SK-N-SH (cell line): ENCODE results near the gene PCSK6.

ENCODE experiments used
- EP300 ChIP-seq, 2 experiments: IDR thresholded peaks; 2 replicates each; pipeline versions ENCODE4 v1.4.0 to v1.6.1; 2012; ENCODE audit warnings: borderline replicate concordance in 1 of 2, low read depth in 1 of 2, low read length in 1 of 2
- FOXM1 ChIP-seq: IDR thresholded peaks from 2 replicates; pipeline ENCODE4 v1.4.0; 2012; ENCODE audit warnings: low read depth, mild to moderate bottlenecking
- GATA2 ChIP-seq: sonication (generic); formaldehyde crosslinking; IDR thresholded peaks from 2 replicates; pipeline ENCODE4 v1.5.0; 2020; ENCODE audit warnings: mild to moderate bottlenecking, missing genetic modification reagents
- MAX ChIP-seq: IDR thresholded peaks from 2 replicates; pipeline ENCODE4 v1.4.0; 2012; ENCODE audit warnings: low read depth
- MEF2A ChIP-seq: IDR thresholded peaks from 2 replicates; pipeline ENCODE4 v1.4.0; 2012; ENCODE audit warnings: low read depth, borderline replicate concordance
- POLR2AphosphoS5 ChIP-seq: IDR thresholded peaks from 2 replicates; pipeline ENCODE4 v1.6.1; 2012; ENCODE audit warnings: low read depth, low read length
- RAD21 ChIP-seq: IDR thresholded peaks from 2 replicates; pipeline ENCODE4 v1.6.1; 2012; ENCODE audit warnings: mild to moderate bottlenecking, low read length
- SIN3A ChIP-seq: IDR thresholded peaks from 2 replicates; pipeline ENCODE4 v1.6.1; 2012; ENCODE audit warnings: low read depth, mild to moderate bottlenecking, low read length, moderate library complexity, borderline replicate concordance
- TEAD4 ChIP-seq: IDR thresholded peaks from 2 replicates; pipeline ENCODE4 v1.4.0; 2012; ENCODE audit warnings: mild to moderate bottlenecking, borderline replicate concordance; ENCODE audit not compliant: insufficient read depth
- YY1 ChIP-seq: IDR thresholded peaks from 2 replicates; pipeline ENCODE4 v1.4.0; 2012; ENCODE audit warnings: low read depth, mild to moderate bottlenecking
- TF ChIP-seq, protein P1 (sequence below): fragments of 200-600 bp; sonication (generic); IDR thresholded peaks from 2 replicates; pipeline ENCODE4 v1.6.1; 2017; ENCODE audit warnings: antibody characterized with exemption, mild to moderate bottlenecking, moderate library complexity
- TF ChIP-seq, protein P2 (sequence below): IDR thresholded peaks from 2 replicates; pipeline ENCODE4 v1.4.0; 2012; ENCODE audit warnings: low read depth, borderline replicate concordance

- TF ChIP-seq EP300 (IDR thresholded peaks at IDR 0.05; ENCODE audit: borderline replicate concordance in 1 of 2, low read depth in 1 of 2, low read length in 1 of 2) (no peak), POLR2AphosphoS5 (no peak), TEAD4 (no peak), YY1 (no peak), RAD21 (no peak), MEF2A (no peak), GATA2 (no peak), MAX (no peak), FOXM1 (no peak), SIN3A (no peak)
- TF ChIP-seq, protein P1, sequence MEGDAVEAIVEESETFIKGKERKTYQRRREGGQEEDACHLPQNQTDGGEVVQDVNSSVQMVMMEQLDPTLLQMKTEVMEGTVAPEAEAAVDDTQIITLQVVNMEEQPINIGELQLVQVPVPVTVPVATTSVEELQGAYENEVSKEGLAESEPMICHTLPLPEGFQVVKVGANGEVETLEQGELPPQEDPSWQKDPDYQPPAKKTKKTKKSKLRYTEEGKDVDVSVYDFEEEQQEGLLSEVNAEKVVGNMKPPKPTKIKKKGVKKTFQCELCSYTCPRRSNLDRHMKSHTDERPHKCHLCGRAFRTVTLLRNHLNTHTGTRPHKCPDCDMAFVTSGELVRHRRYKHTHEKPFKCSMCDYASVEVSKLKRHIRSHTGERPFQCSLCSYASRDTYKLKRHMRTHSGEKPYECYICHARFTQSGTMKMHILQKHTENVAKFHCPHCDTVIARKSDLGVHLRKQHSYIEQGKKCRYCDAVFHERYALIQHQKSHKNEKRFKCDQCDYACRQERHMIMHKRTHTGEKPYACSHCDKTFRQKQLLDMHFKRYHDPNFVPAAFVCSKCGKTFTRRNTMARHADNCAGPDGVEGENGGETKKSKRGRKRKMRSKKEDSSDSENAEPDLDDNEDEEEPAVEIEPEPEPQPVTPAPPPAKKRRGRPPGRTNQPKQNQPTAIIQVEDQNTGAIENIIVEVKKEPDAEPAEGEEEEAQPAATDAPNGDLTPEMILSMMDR, result no peak
- TF ChIP-seq, protein P2, sequence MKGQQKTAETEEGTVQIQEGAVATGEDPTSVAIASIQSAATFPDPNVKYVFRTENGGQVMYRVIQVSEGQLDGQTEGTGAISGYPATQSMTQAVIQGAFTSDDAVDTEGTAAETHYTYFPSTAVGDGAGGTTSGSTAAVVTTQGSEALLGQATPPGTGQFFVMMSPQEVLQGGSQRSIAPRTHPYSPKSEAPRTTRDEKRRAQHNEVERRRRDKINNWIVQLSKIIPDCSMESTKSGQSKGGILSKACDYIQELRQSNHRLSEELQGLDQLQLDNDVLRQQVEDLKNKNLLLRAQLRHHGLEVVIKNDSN, result no peak
These were observed 196.4 kb downstream of the PCSK6 start for GRCh38 chr15:101293122-101293521.
